Measurements from ENCODE around the gene BDNF. TPM values are rescaled to one million over a fixed set of nuclear protein-coding genes. Genes with fewer than 3 reads are reported as not detected.

Gene BDNF
- total RNA-seq, 2 donors from 2014 or later = 0.33 TPM; not detected in 1

DNA sequence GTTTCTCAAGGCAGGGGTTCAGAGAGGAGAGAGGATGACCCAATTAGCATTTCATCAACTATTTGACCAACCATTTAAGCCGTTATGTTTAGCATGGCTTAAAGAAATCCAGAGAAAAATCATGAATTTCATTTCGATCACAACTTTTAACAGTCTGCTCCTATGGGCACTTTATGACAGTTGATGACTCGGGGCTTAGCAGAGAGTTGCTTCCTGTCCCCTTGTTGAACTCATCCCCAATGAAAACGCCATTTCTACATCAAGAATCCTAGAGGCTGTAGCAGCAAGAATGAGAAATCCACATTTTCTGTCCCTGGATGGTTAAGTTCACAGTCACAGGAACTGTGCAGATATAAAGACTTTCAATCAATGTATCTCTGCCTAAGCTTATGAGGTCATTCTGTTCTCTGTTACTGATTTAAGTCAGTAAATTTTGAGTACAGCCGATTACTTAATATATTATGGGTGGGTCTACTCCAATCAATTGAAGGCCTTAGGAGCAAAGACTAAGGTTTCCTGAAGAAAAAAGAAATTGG lies 81.1 kb downstream of the BDNF start:
- Histone ChIP-seq H3K36me3 (ENCODE audit: control insufficient read depth, insufficient read depth, low read length) (no peaks in the 10 kb centered on the region), H3K27me3 (ENCODE audit: control insufficient read depth, insufficient read depth, low read length, poor library complexity, severe bottlenecking) (peaks cover 27% of the 10 kb centered on the region), H3K4me1 (ENCODE audit: control insufficient read depth, insufficient read depth, low read length) (no peaks in the 10 kb centered on the region), H3K4me3 (ENCODE audit: low read length) (no peak overlapping the region), H3K9ac (ENCODE audit: extremely low read depth, low read length, poor library complexity, severe bottlenecking) (no peak overlapping the region), H3K27ac (ENCODE audit: low read depth, low read length) (no peak overlapping the region), H3K9me3 (ENCODE audit: control insufficient read depth, low read length) (no peaks in the 10 kb centered on the region)
- DNase-seq = no peak
- peaks cover 8% of the 10 kb centered on the region for H3K36me3 Mint-ChIP-seq (ENCODE audit: low read depth)
- H3K4me3 Mint-ChIP-seq = no peak overlapping the region
- no peak overlapping the region for H3K27ac Mint-ChIP-seq
- 90 to 93% methylated on average over 5 of the region's 5 CpGs for WGBS, 2 experiments (ENCODE audit: insufficient coverage in 1 of 2, insufficient read length in 1 of 2)
- TF ChIP-seq CTCF (conservative IDR thresholded peaks at IDR 0.05) = no peak
- peaks cover 14% of the 10 kb centered on the region for H3K4me1 Mint-ChIP-seq
- H3K9me3 Mint-ChIP-seq = no peaks in the 10 kb centered on the region
- H3K27me3 Mint-ChIP-seq (ENCODE audit: insufficient read depth) = peaks cover 39% of the 10 kb centered on the region

GRCh38 chr11:27618281-27618915 lies 81.9 kb downstream of the BDNF start:
- no peak for TF ChIP-seq CTCF (conservative IDR thresholded peaks at IDR 0.05)
- H3K27ac ChIP-seq (ENCODE audit: low read depth, low read length) = no peak overlapping the region
- WGBS, 2 experiments (ENCODE audit: insufficient coverage in 1 of 2, insufficient read length in 1 of 2) = 85 to 100% methylated on average over 1 to 2 of the region's 2 CpGs
- H3K4me3 ChIP-seq (ENCODE audit: low read length) = no peak overlapping the region
- H3K27me3 ChIP-seq (ENCODE audit: control insufficient read depth, insufficient read depth, low read length, poor library complexity, severe bottlenecking) = peaks cover 21% of the 10 kb centered on the region
- H3K9me3 ChIP-seq (ENCODE audit: control insufficient read depth, low read length) = no peaks in the 10 kb centered on the region
- no peak for DNase-seq
- no peaks in the 10 kb centered on the region for H3K4me1 ChIP-seq (ENCODE audit: control insufficient read depth, insufficient read depth, low read length)
- H3K36me3 ChIP-seq (ENCODE audit: control insufficient read depth, insufficient read depth, low read length) = no peaks in the 10 kb centered on the region
- no peak overlapping the region for H3K4me3 Mint-ChIP-seq
- H3K27me3 Mint-ChIP-seq (ENCODE audit: insufficient read depth) = peaks cover 32% of the 10 kb centered on the region
- H3K27ac Mint-ChIP-seq = no peak overlapping the region
- no peak overlapping the region for H3K9ac ChIP-seq (ENCODE audit: extremely low read depth, low read length, poor library complexity, severe bottlenecking)
- no peaks in the 10 kb centered on the region for H3K9me3 Mint-ChIP-seq
- peaks cover 12% of the 10 kb centered on the region for H3K4me1 Mint-ChIP-seq
- H3K36me3 Mint-ChIP-seq (ENCODE audit: low read depth) = peaks cover 6% of the 10 kb centered on the region

GRCh38 chr11:27616711-27617110 lies 83.5 kb downstream of the BDNF start:
- peaks cover 29% of the 10 kb centered on the region for H3K27me3 Mint-ChIP-seq (ENCODE audit: insufficient read depth)
- H3K27ac ChIP-seq (ENCODE audit: low read depth, low read length) = no peak overlapping the region
- DNase-seq = no peak

More at GRCh38 chr11:27616711-27617110, 83.5 kb downstream of the BDNF start:
- peaks cover 17% of the 10 kb centered on the region for H3K27me3 ChIP-seq (ENCODE audit: control insufficient read depth, insufficient read depth, low read length, poor library complexity, severe bottlenecking)
- 0 to 35% methylated on average over 1 to 2 of the region's 2 CpGs for WGBS, 2 experiments (ENCODE audit: insufficient coverage in 1 of 2, insufficient read length in 1 of 2)
- no peak for TF ChIP-seq CTCF (conservative IDR thresholded peaks at IDR 0.05)
- no peak overlapping the region for H3K9ac ChIP-seq (ENCODE audit: extremely low read depth, low read length, poor library complexity, severe bottlenecking)
- Mint-ChIP-seq H3K27ac (no peak overlapping the region), H3K36me3 (ENCODE audit: low read depth) (peaks cover 6% of the 10 kb centered on the region), H3K4me1 (peaks cover 3% of the 10 kb centered on the region), H3K4me3 (no peak overlapping the region), H3K9me3 (no peaks in the 10 kb centered on the region)
- H3K9me3 ChIP-seq (ENCODE audit: control insufficient read depth, low read length) = no peaks in the 10 kb centered on the region
- no peaks in the 10 kb centered on the region for H3K36me3 ChIP-seq (ENCODE audit: control insufficient read depth, insufficient read depth, low read length)
- H3K4me1 ChIP-seq (ENCODE audit: control insufficient read depth, insufficient read depth, low read length) = no peaks in the 10 kb centered on the region
- H3K4me3 ChIP-seq (ENCODE audit: low read length) = no peak overlapping the region
